ENCODE results near the gene PROP1.
"Not testable (repeated sequence)": the region's sequence is repeated elsewhere in the genome, so short reads cannot be mapped to it uniquely, and the experiment has no call there.

DNA sequence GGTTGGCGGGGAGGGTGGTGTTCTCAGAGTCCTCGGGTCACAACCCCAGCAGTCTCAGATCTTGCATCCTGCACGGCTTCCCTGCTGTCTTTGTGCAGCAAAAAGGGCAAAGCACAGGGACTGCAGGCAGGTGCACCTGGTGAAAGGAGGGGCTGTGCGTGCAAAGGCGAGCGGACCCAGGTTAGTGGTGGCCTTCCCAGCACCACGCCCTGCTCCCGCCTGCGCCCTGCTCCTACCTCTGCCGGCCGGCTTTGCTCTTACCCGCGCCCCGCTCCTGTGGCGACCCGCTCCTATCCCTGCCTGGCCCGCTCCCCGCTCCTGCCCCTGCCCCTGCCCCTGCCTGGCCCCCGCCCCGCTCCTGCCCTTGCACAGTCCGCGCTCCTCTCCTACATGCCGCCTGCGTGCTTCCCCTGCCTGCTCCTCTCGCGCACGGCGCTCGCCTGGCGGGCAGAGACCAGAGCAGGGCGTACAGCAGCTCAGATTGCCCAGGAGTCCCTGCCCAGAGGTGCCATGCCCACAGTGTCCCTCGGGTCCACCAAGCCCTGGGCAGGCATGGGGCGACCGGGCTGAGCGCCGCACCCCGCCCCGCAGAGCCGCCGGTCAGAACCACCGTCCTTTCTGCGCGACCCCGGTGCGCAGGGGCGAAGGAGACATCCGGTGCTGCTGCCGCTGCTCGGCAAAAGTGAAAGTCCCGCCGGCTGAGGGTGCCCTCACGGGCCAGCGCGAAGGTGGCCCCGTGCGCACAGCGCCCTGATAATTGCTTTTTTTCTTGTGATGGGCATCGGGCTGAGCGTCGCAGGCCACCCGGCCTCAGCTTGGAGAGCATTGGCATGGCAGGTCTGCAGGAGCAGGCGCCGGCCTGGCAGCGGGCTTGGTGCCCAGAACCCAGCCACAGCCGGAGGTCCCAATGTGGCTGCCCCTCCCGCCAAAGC lies 52.0 kb downstream of the PROP1 start:
- TF ChIP-seq, protein P1, sequence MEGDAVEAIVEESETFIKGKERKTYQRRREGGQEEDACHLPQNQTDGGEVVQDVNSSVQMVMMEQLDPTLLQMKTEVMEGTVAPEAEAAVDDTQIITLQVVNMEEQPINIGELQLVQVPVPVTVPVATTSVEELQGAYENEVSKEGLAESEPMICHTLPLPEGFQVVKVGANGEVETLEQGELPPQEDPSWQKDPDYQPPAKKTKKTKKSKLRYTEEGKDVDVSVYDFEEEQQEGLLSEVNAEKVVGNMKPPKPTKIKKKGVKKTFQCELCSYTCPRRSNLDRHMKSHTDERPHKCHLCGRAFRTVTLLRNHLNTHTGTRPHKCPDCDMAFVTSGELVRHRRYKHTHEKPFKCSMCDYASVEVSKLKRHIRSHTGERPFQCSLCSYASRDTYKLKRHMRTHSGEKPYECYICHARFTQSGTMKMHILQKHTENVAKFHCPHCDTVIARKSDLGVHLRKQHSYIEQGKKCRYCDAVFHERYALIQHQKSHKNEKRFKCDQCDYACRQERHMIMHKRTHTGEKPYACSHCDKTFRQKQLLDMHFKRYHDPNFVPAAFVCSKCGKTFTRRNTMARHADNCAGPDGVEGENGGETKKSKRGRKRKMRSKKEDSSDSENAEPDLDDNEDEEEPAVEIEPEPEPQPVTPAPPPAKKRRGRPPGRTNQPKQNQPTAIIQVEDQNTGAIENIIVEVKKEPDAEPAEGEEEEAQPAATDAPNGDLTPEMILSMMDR (IDR thresholded peaks at IDR 0.05): not testable (repeated sequence)
- not testable (repeated sequence) for TF ChIP-seq POLR2A (IDR thresholded peaks at IDR 0.05)
